Superior temporal gyrus (tissue), 1 donor: ENCODE results near the gene WWP2.
A peak's percentile ranks its signal among the peaks of the same experiment; 100 is the strongest.

Source experiments
- DNase-seq: peaks from one replicate; pipeline ENCODE4 v3.0.0-alpha.2; 2016; ENCODE audit errors: extremely low spot score

WWP2 gene

GRCh38 chr16:69890114-69890891 is 128.2 kb downstream of the WWP2 start:
- DNase-seq: peak; percentile 97

GRCh38 chr16:69890892-69891282 is 128.8 kb downstream of the WWP2 start:
- DNase-seq: no peak

- DNase-seq: no peak
Measured at GRCh38 chr16:69892378-69892777, 130.2 kb downstream of the WWP2 start.

- no peak for DNase-seq
Measured at GRCh38 chr16:69893106-69893505, 131.0 kb downstream of the WWP2 start.

GRCh38 chr16:69894676-69895075 is 132.5 kb downstream of the WWP2 start:
- peak; percentile 93 for DNase-seq

- no peak for DNase-seq
Measured at GRCh38 chr16:69903865-69904415, 141.8 kb downstream of the WWP2 start.

GRCh38 chr16:69904495-69905170 is 142.5 kb downstream of the WWP2 start:
- DNase-seq: no peak

GRCh38 chr16:69905171-69905555 is 143.0 kb downstream of the WWP2 start:
- no peak for DNase-seq

- no peak for DNase-seq
Measured at GRCh38 chr16:69906838-69907401, 144.8 kb downstream of the WWP2 start.

GRCh38 chr16:69909043-69909442 is 146.9 kb downstream of the WWP2 start:
- no peak for DNase-seq

GRCh38 chr16:69909760-69910159 is 147.6 kb downstream of the WWP2 start:
- DNase-seq: no peak

GRCh38 chr16:69910964-69911363 is 148.8 kb downstream of the WWP2 start:
- DNase-seq: no peak

- no peak for DNase-seq
Measured at GRCh38 chr16:69916462-69916861, 154.3 kb downstream of the WWP2 start.

GRCh38 chr16:69917311-69917710 is 155.2 kb downstream of the WWP2 start:
- no peak for DNase-seq

GRCh38 chr16:69917739-69918138 is 155.6 kb downstream of the WWP2 start:
- DNase-seq: no peak

GRCh38 chr16:69918241-69918640 is 156.1 kb downstream of the WWP2 start:
- no peak for DNase-seq

- DNase-seq: peak; percentile 42
Measured at GRCh38 chr16:69921127-69921526, 159.0 kb downstream of the WWP2 start.

GRCh38 chr16:69922200-69922599 is 160.1 kb downstream of the WWP2 start:
- DNase-seq: no peak

- DNase-seq: no peak
Measured at GRCh38 chr16:69924041-69924775, 162.1 kb downstream of the WWP2 start.

GRCh38 chr16:69924777-69925191 is 162.7 kb downstream of the WWP2 start:
- DNase-seq: no peak

- DNase-seq: no peak
Measured at GRCh38 chr16:69925311-69925710, 163.2 kb downstream of the WWP2 start.

- peak; percentile 39 for DNase-seq
Measured at GRCh38 chr16:69926241-69926640, 164.1 kb downstream of the WWP2 start.
